GM21619 (cell line): ENCODE results near the gene SS18L1.

Source experiments
- ATAC-seq: cut with Tn5 transposase; IDR thresholded peaks from one replicate; pipeline ENCODE4 v1.9.1; 2021; ENCODE audit not compliant: unreplicated experiment

SS18L1 gene

GRCh38 chr20:62222972-62223371, 79.4 kb downstream of the SS18L1 start:
- no peak for ATAC-seq

GRCh38 chr20:62223571-62223970, 80.0 kb downstream of the SS18L1 start:
- no peak for ATAC-seq

- ATAC-seq = no peak
These were observed 80.7 kb downstream of the SS18L1 start for GRCh38 chr20:62224113-62224855.

GRCh38 chr20:62225026-62225425, 81.5 kb downstream of the SS18L1 start:
- no peak for ATAC-seq

- no peak for ATAC-seq
These were observed 82.5 kb downstream of the SS18L1 start for GRCh38 chr20:62225820-62226635.

- no peak for ATAC-seq
These were observed 83.4 kb downstream of the SS18L1 start for GRCh38 chr20:62226707-62227590.

- ATAC-seq = no peak
These were observed 84.0 kb downstream of the SS18L1 start for GRCh38 chr20:62227591-62227976.

GRCh38 chr20:62227977-62228958, 84.7 kb downstream of the SS18L1 start:
- ATAC-seq = no peak

- ATAC-seq = no peak
These were observed 85.5 kb downstream of the SS18L1 start for GRCh38 chr20:62228982-62229545.

- no peak for ATAC-seq
These were observed 86.1 kb downstream of the SS18L1 start for GRCh38 chr20:62229667-62230066.

GRCh38 chr20:62230276-62230675, 86.7 kb downstream of the SS18L1 start:
- no peak for ATAC-seq

GRCh38 chr20:62230696-62231095, 87.1 kb downstream of the SS18L1 start:
- no peak for ATAC-seq

GRCh38 chr20:62231292-62231691, 87.7 kb downstream of the SS18L1 start:
- ATAC-seq = no peak
